GM19467 (cell line): ENCODE data around the gene DMKN.
A peak's percentile ranks its signal among the peaks of the same experiment; 100 is the strongest.
"Not testable (repeated sequence)": the region's sequence is repeated elsewhere in the genome, so short reads cannot be mapped to it uniquely, and the experiment has no call there.

Source experiments
- ATAC-seq: cut with Tn5 transposase; IDR thresholded peaks from one replicate; pipeline ENCODE4 v1.9.1; 2021; ENCODE audit warnings: mild to moderate bottlenecking, moderate library complexity; ENCODE audit not compliant: unreplicated experiment

Gene DMKN

DNA sequence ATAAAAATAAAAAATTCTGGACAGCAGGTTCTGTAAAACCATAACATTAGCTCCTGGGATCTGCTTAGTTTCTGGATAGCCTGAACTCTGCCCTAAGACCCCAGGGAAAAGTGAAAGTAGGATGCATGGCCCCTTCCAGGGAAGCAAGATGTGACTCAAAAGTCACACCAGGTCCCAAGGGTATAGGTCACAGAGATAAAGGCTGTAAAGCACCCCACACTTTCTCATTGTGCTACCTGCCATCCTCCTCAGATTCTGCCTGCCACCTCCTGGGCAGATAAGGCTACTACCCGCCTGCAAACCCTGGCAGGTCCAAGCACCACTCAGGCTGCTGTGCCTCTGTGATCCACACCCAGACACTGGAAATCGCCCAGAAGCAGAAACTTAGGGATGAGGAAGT lies 44.8 kb downstream of the DMKN start:
- peak; percentile 81 for ATAC-seq

DNA sequence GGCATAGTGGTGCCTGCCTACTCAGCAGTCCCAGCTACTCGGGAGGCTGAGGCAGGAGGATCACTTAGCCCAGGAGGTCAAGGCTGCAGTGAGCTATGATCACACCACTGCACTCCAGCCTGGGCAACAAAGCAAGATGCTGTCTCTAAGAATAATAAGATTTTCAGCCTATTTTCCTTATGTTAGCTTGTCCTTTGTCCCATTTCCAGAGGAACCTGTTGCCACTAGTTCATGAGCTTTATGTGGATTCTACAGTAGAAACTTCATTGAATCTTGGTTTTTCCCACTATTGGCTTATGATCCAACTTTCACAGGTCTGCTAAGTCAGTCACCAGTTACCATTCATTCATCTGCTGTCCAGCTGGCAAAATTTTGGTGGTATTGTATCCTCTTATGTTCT lies 47.2 kb downstream of the DMKN start:
- no peak for ATAC-seq

DNA sequence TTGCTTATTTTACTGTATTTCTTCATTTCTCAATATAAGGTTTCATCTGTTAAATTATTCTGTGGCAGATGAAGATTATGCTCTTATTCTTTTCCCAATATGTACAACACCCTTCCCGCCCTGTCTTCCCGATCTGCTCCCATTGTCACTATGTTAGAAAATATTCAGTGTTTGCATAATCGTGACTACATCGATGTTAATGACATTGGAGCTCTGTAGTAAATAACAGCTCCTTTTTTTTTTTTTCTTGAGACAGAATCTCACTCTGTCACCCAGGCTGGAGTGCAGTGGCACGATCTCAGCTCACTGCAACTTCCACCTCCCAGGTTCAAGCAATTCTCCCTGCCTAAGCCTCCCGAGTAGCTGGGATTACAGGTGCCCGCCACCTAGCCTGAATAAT lies 50.5 kb downstream of the DMKN start:
- peak; percentile 3 for ATAC-seq

DNA sequence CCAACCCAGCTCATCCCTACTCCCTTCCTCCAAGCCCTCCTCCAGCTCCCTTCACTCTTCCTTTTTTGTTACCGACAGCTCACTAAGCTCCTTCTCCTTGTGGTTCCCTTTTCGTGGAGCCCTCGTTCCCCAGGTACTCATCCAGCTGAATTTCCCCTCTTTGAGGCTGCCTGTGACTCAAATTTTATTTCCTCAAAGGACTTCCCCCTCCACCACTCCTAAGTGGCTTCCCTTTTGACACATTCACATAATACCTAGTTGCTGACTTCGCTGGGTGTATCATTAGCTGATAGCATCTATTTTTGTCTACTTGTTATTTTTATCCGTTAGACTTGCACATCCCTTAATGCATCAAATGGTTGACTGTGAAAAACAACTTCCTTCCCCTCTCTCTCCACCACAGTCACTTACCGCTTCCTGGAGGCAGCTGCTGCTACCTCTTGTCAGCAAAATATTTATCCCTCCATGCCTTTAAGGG lies 50.9 kb downstream of the DMKN start:
- ATAC-seq, result peak; percentile 53

DNA sequence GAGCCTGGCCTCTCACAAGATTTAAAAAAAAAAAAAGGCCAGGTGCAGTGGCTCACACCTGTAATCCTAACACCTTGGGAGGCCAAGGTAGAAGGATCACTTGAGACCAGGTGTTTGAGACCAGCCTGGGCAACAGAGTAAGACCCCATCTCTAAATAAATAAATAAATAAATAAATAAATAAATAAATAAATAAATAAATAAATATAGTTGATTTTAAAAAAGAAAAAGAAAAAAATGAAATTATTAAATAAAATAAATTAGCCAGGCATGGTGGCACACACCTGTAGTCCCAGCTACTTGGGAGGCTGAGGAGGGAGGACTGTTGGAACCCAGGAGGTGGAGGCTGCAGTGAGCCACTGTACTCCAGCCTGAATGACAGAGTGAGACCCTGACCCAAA lies 51.7 kb downstream of the DMKN start:
- not testable (repeated sequence) for ATAC-seq

DNA sequence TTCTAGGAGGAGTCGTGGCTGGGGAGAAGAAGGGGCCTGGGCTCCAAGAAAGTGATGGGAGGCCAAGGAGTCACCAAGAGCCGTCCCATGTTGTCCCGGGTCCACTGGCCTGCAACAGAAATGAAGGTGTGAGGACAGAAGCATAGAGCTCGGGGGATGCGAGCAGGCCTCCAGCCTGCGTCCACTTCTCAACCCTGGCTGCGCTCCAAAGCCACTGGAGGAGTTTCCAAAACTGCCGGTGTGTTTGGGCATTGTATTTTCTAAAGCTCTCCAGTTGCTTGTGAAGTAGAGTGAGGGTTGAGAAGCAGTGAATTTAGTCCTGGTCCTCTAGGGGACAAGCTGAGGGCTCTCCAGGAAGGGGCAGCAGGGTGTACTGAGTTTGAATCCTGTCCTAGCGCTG lies 52.4 kb downstream of the DMKN start:
- no peak for ATAC-seq

DNA sequence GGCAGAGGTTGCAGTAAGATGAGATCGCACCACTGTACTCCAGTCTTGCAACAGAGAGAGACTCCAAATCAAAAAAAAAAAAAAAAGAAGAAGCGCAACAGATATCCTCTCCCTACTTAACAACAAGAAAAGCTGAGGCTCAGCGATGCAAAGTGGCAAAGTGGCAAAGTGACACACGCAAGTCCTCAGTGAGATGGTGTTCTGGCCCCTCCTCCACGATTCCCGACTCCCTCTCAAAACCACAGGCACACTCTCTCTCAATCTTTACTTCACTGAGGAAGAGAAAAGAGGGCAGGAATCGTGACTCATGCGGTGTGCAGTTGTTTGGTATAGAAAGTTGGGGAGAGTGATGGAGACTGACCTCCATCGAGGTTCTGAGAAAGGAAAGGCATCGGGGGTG lies 52.8 kb downstream of the DMKN start:
- ATAC-seq, result no peak

DNA sequence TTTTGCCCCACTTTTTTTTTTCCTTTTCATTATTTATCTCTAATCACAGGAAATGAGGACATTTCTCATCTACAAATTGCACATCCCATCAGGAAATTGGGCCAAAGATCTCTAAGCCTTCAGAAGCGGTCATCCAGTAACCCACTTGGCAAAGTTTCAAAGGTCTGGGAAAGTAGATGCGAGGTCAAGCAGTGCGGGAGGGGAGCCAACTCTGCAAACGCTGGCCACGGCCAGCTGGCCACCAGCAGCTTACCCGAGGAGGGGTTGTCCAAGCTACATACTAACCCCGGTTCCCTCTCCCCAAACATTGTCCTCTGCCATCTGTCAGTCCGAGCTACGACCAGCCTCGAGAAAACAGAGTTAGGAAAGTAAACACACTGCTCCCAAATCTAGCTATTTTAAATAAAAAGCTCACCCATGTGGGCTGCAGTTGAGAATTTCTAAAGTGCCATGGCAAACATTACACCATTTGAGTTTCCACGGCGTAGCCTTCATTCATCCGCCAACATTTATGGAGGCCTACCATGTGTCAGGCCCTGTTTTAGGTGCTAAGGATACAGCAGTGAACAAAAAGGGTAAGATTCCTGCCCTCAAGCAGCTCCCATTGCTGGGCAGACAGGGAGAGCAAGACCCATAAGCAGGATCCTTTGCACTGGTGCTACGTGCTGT lies 53.9 kb downstream of the DMKN start:
- no peak for ATAC-seq

DNA sequence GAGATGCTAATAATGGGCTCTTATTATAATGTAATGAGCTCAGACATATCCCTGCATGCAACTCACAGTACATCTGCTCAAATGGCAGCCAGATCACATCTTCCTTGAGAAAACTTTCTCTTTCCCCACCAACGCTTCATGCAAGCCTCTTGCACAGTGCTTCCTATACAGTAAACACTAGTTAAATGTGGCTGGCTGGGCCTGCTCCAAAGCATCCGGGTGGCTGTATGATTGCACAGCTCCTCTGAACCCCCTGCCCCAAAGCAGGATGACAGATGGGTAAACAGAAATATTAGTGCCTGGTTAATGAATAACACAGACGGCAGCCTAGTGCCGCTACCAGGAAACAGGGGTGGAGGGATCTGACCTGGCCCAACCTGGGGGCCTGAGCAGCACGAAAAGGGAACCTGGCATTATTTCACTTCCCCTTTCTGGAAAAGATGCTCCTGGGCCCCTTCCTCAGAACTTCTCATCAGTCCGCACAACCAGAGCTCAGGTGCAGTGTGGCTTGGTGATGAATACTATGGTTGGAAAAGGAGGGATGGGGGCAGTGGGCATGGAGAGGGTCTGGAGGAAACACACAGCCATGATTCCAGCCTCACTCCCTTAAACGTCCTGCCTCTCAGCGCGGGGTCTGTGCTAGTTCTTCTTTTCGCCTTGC lies 54.6 kb downstream of the DMKN start:
- ATAC-seq, result peak; percentile 47

DNA sequence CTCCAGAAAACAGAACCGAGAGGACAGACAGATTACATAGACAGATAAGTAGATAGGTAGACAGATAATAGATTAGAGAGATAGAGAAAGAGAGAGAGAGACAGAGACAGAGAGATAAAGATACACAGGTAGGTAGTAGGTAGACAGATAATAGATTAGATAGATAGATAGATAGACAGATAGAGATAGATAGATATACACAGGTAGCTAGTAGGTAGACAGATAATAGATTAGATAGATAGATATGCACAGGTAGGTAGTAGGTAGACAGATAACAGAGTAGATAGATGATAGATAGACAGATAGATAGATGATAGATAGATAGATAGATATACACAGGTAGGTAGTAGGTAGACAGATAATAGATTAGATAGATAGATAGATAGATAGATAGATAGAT lies 55.3 kb downstream of the DMKN start:
- no peak for ATAC-seq

DNA sequence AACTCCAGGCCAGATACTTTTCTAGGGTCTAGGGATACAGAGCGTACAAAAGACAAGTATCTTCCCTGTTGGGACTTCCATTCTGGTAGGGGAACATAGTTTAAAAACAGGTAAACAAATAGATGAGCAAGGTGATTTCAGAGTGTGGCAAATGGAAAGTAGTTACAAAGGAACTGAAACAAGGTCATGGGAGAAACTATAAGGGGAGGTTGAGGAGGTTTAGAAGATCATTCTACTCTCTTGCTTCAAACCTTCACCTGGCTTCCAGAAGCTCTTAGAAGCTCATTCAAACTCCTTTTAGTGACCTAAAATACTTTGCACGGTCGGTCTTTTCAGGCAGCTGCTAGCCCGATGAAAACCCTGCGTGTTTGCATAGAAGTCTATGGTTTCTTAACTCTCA lies 56.3 kb downstream of the DMKN start:
- no peak for ATAC-seq

DNA sequence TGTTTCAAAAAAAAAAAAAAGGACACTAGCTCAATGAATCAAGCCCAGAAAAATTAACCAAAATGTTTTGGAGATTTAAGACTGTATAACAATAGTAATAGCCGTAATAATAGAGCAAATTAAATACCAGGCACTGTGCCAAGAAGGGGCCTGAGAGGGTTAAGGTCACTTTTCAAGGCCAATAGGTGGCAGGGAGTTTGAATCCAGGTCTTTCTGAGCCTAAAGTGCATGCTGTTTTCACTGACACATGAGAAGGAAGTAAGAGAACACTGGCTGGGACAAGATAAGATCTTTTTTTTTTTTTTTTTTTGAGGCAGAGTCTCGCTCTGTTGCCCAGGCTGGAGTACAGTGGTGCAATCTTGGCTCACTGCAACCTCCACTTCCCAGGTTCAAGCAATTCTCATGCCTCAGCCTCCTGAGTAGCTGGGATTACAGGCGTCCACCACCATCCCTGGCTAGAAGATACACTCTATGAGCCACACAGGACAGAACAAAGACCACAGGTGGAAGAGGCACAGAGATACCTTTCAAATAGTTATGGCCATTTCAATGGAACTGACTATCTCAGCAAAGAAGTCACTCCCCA lies 57.7 kb downstream of the DMKN start:
- ATAC-seq, result no peak

DNA sequence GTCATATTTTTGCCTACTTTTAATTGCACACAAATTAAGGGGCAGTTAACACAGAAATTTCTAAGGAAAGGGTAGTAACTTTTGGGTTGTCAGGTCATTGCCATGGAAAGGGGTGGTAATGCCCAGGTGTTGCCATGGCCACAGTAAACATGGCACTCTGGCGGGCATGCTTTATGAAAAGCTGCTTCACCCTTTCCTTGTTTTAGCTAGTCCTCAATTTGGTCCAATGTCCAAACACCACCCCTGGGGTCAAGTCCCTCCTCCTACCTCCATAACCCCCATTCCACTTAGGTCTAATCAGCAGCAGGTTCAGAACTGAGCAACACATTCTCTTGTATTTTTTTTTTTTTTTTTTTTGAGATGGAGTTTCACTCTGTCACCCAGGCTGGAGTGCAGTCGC lies 58.8 kb downstream of the DMKN start:
- ATAC-seq, result no peak

DNA sequence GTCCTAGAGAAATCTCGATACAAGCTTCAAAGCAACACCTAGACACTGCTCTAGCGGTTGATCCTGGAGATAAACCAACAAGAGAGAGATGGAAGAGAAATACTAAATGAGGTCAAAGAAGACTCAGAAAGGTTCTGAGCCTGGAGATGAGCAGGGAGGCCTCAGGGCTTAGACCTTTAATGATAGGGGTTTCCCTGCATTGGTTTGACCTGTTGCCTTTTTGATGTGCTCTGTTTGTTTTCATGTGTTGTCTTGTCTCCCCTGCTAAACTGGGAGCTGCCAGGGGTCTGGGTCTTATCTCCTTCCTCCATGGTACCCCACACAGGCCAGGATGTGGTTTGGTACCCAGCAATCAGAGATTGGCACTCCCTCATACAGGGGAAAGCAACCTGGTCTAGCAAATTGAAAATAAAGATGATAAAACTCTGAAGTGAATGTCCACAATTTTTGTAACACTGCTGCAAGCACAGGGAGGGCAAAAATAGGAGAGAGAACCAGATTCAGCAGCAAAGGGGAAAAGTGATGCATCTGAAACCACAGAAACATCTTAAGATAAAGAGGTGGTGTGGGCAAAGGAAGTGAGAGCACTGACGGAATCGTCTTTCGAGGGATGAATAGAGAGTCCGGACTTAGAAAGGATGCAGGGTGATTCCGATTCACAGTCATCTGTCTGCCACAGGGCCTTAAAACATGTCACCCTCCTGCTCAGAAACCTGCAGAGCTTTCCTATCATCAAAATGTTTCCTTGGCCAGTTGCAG lies 61.9 kb downstream of the DMKN start:
- peak; percentile 54 for ATAC-seq

DNA sequence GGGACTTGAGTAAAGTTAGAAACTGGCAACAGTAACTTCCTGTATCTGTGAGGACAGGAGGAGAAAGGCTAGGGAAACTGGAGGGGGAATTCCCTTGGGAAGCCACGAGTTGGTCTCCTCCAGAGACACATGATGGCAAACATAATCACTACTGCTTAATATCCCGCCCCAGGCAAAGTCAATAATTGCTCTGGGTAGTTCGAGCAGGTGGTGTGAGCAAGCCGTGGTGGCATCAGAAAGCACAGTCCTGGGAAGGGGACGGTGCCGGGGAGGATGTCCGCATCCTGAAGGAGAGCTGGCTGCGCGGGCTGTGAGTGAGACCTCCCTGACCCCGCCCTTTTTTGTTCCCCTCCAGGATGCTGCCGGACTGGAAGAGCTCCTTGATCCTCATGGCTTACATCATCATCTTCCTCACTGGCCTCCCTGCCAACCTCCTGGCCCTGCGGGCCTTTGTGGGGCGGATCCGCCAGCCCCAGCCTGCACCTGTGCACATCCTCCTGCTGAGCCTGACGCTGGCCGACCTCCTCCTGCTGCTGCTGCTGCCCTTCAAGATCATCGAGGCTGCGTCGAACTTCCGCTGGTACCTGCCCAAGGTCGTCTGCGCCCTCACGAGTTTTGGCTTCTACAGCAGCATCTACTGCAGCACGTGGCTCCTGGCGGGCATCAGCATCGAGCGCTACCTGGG lies 63.9 kb downstream of the DMKN start:
- no peak for ATAC-seq

DNA sequence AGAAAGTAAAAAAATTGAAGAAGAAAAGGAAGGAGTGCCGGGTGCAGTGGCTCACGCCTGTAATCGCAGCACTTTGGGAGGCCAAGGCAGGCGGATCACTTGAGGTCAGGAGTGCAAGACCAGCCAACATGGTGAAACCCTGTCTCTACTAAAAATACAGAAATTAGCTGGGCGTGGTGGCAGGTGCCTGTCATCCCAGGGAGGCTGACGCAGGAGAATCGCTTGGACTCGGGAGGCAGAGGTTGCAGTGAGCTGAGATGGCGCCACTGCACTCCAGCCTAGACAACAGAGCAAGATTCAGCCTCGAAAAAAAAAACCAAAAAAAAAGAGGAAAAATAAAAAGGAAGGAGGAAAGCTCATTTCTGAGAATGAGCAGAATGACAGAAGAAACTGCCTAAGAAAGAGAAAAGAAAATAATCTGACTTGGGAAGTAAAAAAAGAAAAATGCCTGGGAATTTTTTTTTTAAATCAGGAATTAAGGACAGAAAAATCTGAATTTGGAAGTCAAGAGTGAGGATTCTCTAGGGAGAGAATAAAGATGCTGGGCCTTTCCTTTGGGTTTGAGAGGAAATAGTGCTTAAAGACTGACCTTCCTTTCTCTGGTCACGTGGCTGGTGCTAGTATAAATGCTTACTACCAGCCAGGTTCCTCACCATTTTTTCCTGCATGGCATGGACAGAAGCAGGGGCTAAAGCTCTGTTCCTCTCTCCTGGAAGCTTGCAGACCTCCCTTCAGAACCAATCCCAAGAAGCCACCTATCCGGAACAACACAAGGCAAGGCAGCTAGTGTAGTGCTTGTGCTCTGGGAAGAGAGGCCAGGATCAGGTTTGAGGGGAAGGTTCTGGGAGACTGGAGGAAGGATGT lies 65.6 kb downstream of the DMKN start, which contains the start of gene FFAR2:
Gene FFAR2, plus strand, starts transcription at position 652 of the 864 bp plus-strand sequence. CDS start 1,458 bp downstream, outside the sequence.
- ATAC-seq, result no peak
